ENCODE data around the gene HOXC6.
"Not testable (repeated sequence)": the region's sequence is repeated elsewhere in the genome, so short reads cannot be mapped to it uniquely, and the experiment has no call there.

Gene HOXC6

GRCh38 chr12:54040148-54040494, 11.9 kb downstream of the HOXC6 start:
- CTCF ChIA-PET = no interaction called here
- TF ChIP-seq, protein P1, sequence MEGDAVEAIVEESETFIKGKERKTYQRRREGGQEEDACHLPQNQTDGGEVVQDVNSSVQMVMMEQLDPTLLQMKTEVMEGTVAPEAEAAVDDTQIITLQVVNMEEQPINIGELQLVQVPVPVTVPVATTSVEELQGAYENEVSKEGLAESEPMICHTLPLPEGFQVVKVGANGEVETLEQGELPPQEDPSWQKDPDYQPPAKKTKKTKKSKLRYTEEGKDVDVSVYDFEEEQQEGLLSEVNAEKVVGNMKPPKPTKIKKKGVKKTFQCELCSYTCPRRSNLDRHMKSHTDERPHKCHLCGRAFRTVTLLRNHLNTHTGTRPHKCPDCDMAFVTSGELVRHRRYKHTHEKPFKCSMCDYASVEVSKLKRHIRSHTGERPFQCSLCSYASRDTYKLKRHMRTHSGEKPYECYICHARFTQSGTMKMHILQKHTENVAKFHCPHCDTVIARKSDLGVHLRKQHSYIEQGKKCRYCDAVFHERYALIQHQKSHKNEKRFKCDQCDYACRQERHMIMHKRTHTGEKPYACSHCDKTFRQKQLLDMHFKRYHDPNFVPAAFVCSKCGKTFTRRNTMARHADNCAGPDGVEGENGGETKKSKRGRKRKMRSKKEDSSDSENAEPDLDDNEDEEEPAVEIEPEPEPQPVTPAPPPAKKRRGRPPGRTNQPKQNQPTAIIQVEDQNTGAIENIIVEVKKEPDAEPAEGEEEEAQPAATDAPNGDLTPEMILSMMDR (conservative IDR thresholded peaks at IDR 0.05; ENCODE audit: low read depth) = no peak
- H3K27ac ChIP-seq = no peak overlapping the region
- POLR2A ChIA-PET (ENCODE audit: low non-redundant PET) = no interaction called here
- no peak for DNase-seq (ENCODE audit: low spot score)

DNA sequence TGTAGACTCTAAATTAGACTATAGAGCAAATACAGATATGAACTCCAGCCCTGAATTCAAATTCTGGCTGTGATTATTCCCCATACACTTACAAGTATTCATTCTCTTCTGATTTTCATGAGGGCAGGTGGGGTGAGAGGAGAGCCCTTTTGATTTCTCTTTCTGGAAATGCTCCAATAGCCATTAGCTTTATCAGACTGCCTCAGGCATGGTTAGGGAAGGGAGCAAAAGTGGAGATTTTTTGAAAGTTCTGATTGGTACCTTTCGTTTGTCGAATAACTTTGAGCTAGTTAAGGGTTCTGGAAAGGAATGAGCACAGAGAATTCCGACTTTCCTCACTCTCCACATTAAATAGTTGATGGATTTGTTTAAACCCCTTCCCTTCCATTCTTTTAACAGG, 12.4 kb downstream of the HOXC6 start:
- CTCF ChIA-PET = interaction anchor here (0.6 kb wide), 1 partner anchor 19 kb away, joined by 3 read pairs; no protein-coding TSS in a partner anchor
- no peak overlapping the region for H3K27ac ChIP-seq
- TF ChIP-seq, protein P1 (conservative IDR thresholded peaks at IDR 0.05; ENCODE audit: low read depth) = no peak
- no peak for DNase-seq (ENCODE audit: low spot score)
- POLR2A ChIA-PET (ENCODE audit: low non-redundant PET) = no interaction called here

- POLR2A ChIA-PET (ENCODE audit: low non-redundant PET) = no interaction called here
- TF ChIP-seq, protein P1 (conservative IDR thresholded peaks at IDR 0.05; ENCODE audit: low read depth) = no peak
- CTCF ChIA-PET = interaction anchor here (0.6 to 0.8 kb wide), 2 partner anchors 18 to 160 kb away, joined by 3 to 4 read pairs; no protein-coding TSS in a partner anchor
- H3K27ac ChIP-seq = no peak overlapping the region
- no peak for DNase-seq (ENCODE audit: low spot score)
Observed at GRCh38 chr12:54041097-54041690, 13.0 kb downstream of the HOXC6 start.

- DNase-seq (ENCODE audit: low spot score); CTCF ChIA-PET; POLR2A ChIA-PET (ENCODE audit: low non-redundant PET); H3K27ac ChIP-seq: not testable (repeated sequence)
Observed at GRCh38 chr12:54042033-54042432, 13.8 kb downstream of the HOXC6 start.

DNA sequence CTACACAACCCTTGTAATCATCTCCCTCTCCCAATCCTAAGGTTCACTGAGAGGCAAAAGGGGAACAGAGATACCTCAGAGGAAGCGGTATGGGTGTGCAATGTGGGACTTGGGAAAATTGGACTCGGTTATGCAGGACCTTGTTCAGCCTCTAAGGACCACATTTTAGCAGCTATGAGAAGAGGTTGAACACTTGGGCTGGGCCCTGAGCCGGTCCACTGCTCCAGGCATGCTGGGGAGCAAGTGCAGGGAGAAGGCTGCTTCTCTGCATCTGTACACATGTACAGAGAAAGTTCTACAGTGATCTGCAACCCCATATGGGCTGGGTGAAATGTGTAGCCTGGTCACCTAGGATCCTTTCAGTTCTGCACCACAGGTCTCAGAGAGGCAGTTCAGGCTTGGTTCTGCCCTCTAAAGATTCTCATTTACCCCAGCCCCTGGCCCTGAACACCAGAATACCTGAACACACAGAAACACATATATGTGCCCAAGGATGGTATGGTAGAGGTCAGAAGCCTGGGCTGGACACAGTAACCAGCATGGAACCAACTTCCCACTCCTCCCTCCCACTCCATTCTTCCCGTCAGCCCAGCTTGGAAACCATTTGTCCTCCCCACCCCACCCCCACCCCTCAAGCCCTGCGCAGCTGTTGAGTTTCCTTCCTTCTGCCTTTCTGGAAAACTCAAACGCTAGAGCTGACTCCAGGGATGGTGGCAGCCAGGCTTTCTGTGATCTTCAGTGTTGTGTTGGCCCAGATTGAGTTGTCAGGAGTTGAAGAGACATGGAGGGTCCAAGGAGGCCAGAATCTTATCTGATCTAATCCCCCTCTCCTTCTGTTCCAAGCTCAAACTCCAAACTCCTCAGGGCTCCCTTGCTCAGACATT, 15.0 kb downstream of the HOXC6 start:
- no peak for DNase-seq (ENCODE audit: low spot score)
- TF ChIP-seq, protein P1 (conservative IDR thresholded peaks at IDR 0.05; ENCODE audit: low read depth) = no peak
- POLR2A ChIA-PET (ENCODE audit: low non-redundant PET) = interaction anchor here (0.5 to 0.6 kb wide), 2 partner anchors 22 to 109 kb away, joined by 3 to 4 read pairs; no protein-coding TSS in a partner anchor
- CTCF ChIA-PET = no interaction called here
- no peak overlapping the region for H3K27ac ChIP-seq

DNA sequence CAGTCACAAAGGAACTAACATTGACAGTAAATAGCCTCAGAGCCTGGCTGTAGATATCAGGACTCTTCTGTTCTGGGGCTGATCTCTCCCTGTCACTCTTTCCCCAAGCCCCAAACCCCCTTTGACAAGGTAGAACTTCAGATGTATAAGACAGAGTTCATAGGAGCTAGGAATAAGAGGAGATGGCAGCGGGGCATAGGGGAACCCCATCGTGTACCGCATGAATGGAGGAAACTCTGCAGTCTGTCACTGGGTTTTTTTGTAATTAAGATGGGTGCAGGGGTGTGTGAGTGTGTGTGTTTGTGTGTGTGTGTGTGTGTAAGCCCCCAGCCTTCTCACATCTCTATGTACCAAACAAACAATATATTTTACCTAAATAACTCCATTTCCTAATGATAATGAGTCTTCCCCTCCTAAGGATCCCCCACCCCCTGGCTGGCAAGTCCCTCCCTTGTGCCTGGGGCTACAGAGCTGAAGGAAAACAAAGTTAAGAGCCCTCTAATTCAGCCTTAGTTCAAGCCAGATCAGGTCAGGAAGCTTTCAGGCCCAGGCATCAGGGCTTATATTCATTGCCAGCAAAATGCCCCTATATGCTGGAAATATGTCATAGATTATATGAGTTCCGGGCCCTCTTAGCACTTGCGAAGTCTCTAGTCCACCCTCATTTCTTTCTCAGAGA, 16.3 kb downstream of the HOXC6 start:
- no peak overlapping the region for H3K27ac ChIP-seq
- DNase-seq (ENCODE audit: low spot score) = no peak
- CTCF ChIA-PET = interaction anchor here (0.5 to 1.1 kb wide), 2 partner anchors 103 to 112 kb away, joined by 3 to 4 read pairs; no protein-coding TSS in a partner anchor
- TF ChIP-seq, protein P1 (conservative IDR thresholded peaks at IDR 0.05; ENCODE audit: low read depth) = no peak
- POLR2A ChIA-PET (ENCODE audit: low non-redundant PET) = no interaction called here
